K562 (cell line): Measurements from ENCODE around the gene SORCS1. TPM values are rescaled to one million over a fixed set of nuclear protein-coding genes. Genes with fewer than 3 reads are reported as not detected.

Experiments used
- BRCA1 ChIP-seq, 2 experiments: fragments of 450-650 bp in 1 of 2; sonication (generic) in 1 of 2; formaldehyde crosslinking in 1 of 2; IDR thresholded peaks; 2 replicates each; pipeline versions ENCODE4 v1.5.0 to v1.6.1; 2017 to 2020; ENCODE audit warnings: mild to moderate bottlenecking in 1 of 2, missing genetic modification reagents in 1 of 2
- CHCHD3 ChIP-seq: fragments of 250-450 bp; sonication (Bioruptor Pico); IDR thresholded peaks from 2 replicates; pipeline ENCODE4 v2.1.2; 2022; ENCODE audit warnings: mild to moderate bottlenecking
- DACH1 ChIP-seq: fragments of 450-650 bp; IDR thresholded peaks from 2 replicates; pipeline ENCODE4 v1.6.1; 2018; ENCODE audit not compliant: partially characterized antibody
- DDX20 ChIP-seq: fragments of 450-650 bp; IDR thresholded peaks from 2 replicates; pipeline ENCODE4 v1.6.1; 2016; ENCODE audit warnings: missing genetic modification characterization, low read depth, mild to moderate bottlenecking, missing compliant biosample characterization, moderate library complexity
- ETV1 ChIP-seq: fragments of 450-650 bp; conservative IDR thresholded peaks from 2 replicates; pipeline ENCODE4 v1.6.1; 2016; ENCODE audit warnings: missing genetic modification characterization, control low read depth, low read depth, missing compliant biosample characterization
- FOXK2 ChIP-seq, 2 experiments: fragments of 450-650 bp; IDR thresholded peaks in 1 of 2; conservative IDR thresholded peaks in 1 of 2; 2 replicates each; pipeline ENCODE4 v1.6.1; 2016; ENCODE audit warnings: low read depth in 2 of 2, mild to moderate bottlenecking in 1 of 2
- FOXP1 ChIP-seq: sonication (generic); formaldehyde crosslinking; IDR thresholded peaks from 2 replicates; pipeline ENCODE4 v1.8.0; 2022; ENCODE audit warnings: mild to moderate bottlenecking, missing genetic modification reagents
- HEY1 ChIP-seq: fragments of 250-450 bp; sonication (Bioruptor Pico); IDR thresholded peaks from 2 replicates; pipeline ENCODE4 v1.5.0; 2020; ENCODE audit warnings: mild to moderate bottlenecking, moderate library complexity, borderline replicate concordance
- MAFG ChIP-seq: fragments of 450-650 bp; conservative IDR thresholded peaks from 2 replicates; pipeline ENCODE4 v1.6.1; 2016; ENCODE audit warnings: missing genetic modification characterization, missing compliant biosample characterization
- MBD2 ChIP-seq: sonication (generic); IDR thresholded peaks from 2 replicates; pipeline ENCODE4 v1.6.1; 2016; ENCODE audit warnings: low read depth, borderline replicate concordance
- NR2C2 ChIP-seq, 2 experiments: fragments of 200-800 bp in 1 of 2; sonication (Bioruptor generic) in 1 of 2; sonication (generic) in 1 of 2; formaldehyde crosslinking in 1 of 2; IDR thresholded peaks; 2 replicates each; pipeline versions ENCODE4 v1.6.1 to v1.8.0; 2016 to 2022; ENCODE audit warnings: mild to moderate bottlenecking in 1 of 2, missing compliant biosample characterization in 1 of 2, missing genetic modification characterization in 1 of 2, missing genetic modification reagents in 1 of 2
- PHF20 ChIP-seq: fragments of 450-650 bp; IDR thresholded peaks from 2 replicates; pipeline ENCODE4 v1.6.1; 2018; ENCODE audit not compliant: partially characterized antibody
- SMAD1 ChIP-seq: fragments of 150-350 bp; IDR thresholded peaks from 2 replicates; pipeline ENCODE4 v1.6.1; 2014; ENCODE audit warnings: low read length, low read depth; ENCODE audit not compliant: partially characterized antibody
- SMARCC2 ChIP-seq: fragments of 450-650 bp; IDR thresholded peaks from 2 replicates; pipeline ENCODE4 v1.6.1; 2017; ENCODE audit warnings: antibody characterized with exemption, moderate library complexity, mild to moderate bottlenecking, low read depth
- SOX6 ChIP-seq: fragments of 450-650 bp; IDR thresholded peaks from 2 replicates; pipeline ENCODE4 v1.6.1; 2014; ENCODE audit warnings: mild to moderate bottlenecking
- TAF9B ChIP-seq: fragments of 450-650 bp; IDR thresholded peaks from 2 replicates; pipeline ENCODE4 v1.6.1; 2018; ENCODE audit warnings: mild to moderate bottlenecking; ENCODE audit not compliant: partially characterized antibody
- ZBTB8A ChIP-seq: fragments of 450-650 bp; IDR thresholded peaks from 2 replicates; pipeline ENCODE4 v1.6.1; 2018; ENCODE audit warnings: mild to moderate bottlenecking, moderate library complexity; ENCODE audit not compliant: partially characterized antibody
- ZNF217 ChIP-seq: sonication (generic); formaldehyde crosslinking; IDR thresholded peaks from 2 replicates; pipeline ENCODE4 v1.8.0; 2022; ENCODE audit warnings: mild to moderate bottlenecking, missing genetic modification reagents
- ZNF3 ChIP-seq: fragments of 250-450 bp; sonication (Bioruptor Pico); IDR thresholded peaks from 2 replicates; pipeline ENCODE4 v1.5.0; 2021; ENCODE audit warnings: mild to moderate bottlenecking, moderate library complexity
- polyA plus RNA-seq, 8 experiments: library from polyadenylated mRNA; depleted of rRNA in 4 of 8; stranded (reverse) in 5 of 8; unstranded in 3 of 8; fragments of >200 nt; fragmentation: Nextera tagmentation in 2 of 8; fragmentation: Illumina TruSeq in 1 of 8; extraction: Ambion mirVana in 2 of 8; extraction: Trizol in 1 of 8; gene quantifications; 2 replicates each; pipeline versions ENCODE4 v1.2.1 to v1.2.3, GENCODE V29; 2011 to 2014; ENCODE audit warnings: inconsistent platforms in 1 of 8, missing spikeins in 1 of 8
- total RNA-seq, 7 experiments: library from RNA; depleted of rRNA in 6 of 7; stranded (reverse); fragments of >200 nt in 6 of 7; fragmentation: Illumina TruSeq in 2 of 7; extraction: Trizol in 2 of 7; gene quantifications; 2 replicates each; pipeline versions ENCODE4 v1.2.1 to v1.2.3, GENCODE V29; 2011 to 2021; ENCODE audit warnings: low replicate concordance in 1 of 7
- TF ChIP-seq, protein P1 (sequence below), 2 experiments: IDR thresholded peaks; 2 replicates each; pipeline ENCODE4 v1.6.1; 2011; ENCODE audit warnings: borderline replicate concordance in 1 of 2, control low read depth in 1 of 2, low read depth in 1 of 2, low read length in 1 of 2, mild to moderate bottlenecking in 1 of 2, mixed read lengths in 1 of 2, moderate library complexity in 1 of 2; ENCODE audit not compliant: insufficient read depth in 1 of 2, insufficient read length in 1 of 2, poor library complexity in 1 of 2, severe bottlenecking in 1 of 2; ENCODE audit errors: extremely low read depth in 1 of 2
- TF ChIP-seq, protein P2 (sequence below): IDR thresholded peaks from 2 replicates; pipeline ENCODE4 v1.6.1; 2011; ENCODE audit not compliant: insufficient read length; ENCODE audit errors: extremely low read depth
- TF ChIP-seq, protein P3 (sequence below): fragments of 250-450 bp; sonication (Bioruptor Pico); IDR thresholded peaks from 2 replicates; pipeline ENCODE4 v1.8.0; 2021; ENCODE audit warnings: moderate library complexity, mild to moderate bottlenecking, inconsistent platforms
- TF ChIP-seq, protein P4 (sequence below): IDR thresholded peaks from 2 replicates; pipeline ENCODE4 v1.6.1; 2012; ENCODE audit warnings: low read depth, low read length, improper control_type of control experiment, borderline replicate concordance
- TF ChIP-seq, protein P5 (sequence below): fragments of 450-650 bp; IDR thresholded peaks from 2 replicates; pipeline ENCODE4 v1.6.1; 2016; ENCODE audit warnings: antibody characterized with exemption

The SORCS1 gene
- total and polyA plus RNA-seq, 9 of the 15 experiments (the other 6 are each of a cell fraction or from before 2014, with no cell fraction given) = 1.5 to 3.9 (median 2.7) TPM

DNA sequence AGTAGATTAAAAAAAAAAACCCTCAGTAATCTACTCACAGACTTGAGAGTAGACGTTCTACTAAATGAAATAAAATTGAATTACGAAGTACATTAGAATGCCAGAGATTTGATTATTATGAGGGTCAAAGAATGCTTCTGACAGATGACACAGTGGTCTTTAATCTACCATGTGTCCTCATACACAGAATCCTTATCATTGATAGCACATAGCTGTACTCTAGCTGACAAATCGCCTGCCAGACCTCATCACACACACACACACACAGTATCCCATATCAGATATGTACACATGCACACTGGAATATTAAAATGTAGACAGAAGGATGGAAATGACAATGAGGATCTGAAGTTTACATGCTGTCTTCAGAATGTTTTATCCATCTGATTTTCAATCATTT, 104.6 kb downstream of the SORCS1 start (continued):
- TF ChIP-seq, protein P1, sequence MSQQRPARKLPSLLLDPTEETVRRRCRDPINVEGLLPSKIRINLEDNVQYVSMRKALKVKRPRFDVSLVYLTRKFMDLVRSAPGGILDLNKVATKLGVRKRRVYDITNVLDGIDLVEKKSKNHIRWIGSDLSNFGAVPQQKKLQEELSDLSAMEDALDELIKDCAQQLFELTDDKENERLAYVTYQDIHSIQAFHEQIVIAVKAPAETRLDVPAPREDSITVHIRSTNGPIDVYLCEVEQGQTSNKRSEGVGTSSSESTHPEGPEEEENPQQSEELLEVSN (IDR thresholded peaks at IDR 0.05; ENCODE audit: borderline replicate concordance in 1 of 2, extremely low read depth in 1 of 2, insufficient read depth in 1 of 2, insufficient read length in 1 of 2, low read depth in 1 of 2, low read length in 1 of 2, poor library complexity in 1 of 2, severe bottlenecking in 1 of 2) = no peak
- no peak for TF ChIP-seq NR2C2 (CRISPR knock-in tag; IDR thresholded peaks at IDR 0.05)
- no peak for TF ChIP-seq NR2C2 (tag; IDR thresholded peaks at IDR 0.05)
- TF ChIP-seq, protein P2, sequence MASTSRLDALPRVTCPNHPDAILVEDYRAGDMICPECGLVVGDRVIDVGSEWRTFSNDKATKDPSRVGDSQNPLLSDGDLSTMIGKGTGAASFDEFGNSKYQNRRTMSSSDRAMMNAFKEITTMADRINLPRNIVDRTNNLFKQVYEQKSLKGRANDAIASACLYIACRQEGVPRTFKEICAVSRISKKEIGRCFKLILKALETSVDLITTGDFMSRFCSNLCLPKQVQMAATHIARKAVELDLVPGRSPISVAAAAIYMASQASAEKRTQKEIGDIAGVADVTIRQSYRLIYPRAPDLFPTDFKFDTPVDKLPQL = no peak
- TF ChIP-seq HEY1 (CRISPR knock-in tag) = no peak
- TF ChIP-seq, protein P3, sequence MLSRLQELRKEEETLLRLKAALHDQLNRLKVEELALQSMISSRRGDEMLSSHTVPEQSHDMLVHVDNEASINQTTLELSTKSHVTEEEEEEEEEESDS (CRISPR knock-in tag) = no peak
- TF ChIP-seq MAFG (tag) = 0 out of 2 replicates have a peak, but pooled peaks have one; percentile 20
- TF ChIP-seq PHF20 = no peak
- TF ChIP-seq ZNF3 (CRISPR knock-in tag) = no peak
- TF ChIP-seq DACH1 = no peak
- no peak for TF ChIP-seq ZBTB8A
- TF ChIP-seq SMARCC2 = no peak
- no peak for TF ChIP-seq BRCA1 (IDR thresholded peaks at IDR 0.05)
- no peak for TF ChIP-seq BRCA1 (CRISPR knock-in tag; IDR thresholded peaks at IDR 0.05)
- no peak for TF ChIP-seq MBD2
- no peak for TF ChIP-seq FOXP1 (CRISPR knock-in tag)
- TF ChIP-seq, protein P4, sequence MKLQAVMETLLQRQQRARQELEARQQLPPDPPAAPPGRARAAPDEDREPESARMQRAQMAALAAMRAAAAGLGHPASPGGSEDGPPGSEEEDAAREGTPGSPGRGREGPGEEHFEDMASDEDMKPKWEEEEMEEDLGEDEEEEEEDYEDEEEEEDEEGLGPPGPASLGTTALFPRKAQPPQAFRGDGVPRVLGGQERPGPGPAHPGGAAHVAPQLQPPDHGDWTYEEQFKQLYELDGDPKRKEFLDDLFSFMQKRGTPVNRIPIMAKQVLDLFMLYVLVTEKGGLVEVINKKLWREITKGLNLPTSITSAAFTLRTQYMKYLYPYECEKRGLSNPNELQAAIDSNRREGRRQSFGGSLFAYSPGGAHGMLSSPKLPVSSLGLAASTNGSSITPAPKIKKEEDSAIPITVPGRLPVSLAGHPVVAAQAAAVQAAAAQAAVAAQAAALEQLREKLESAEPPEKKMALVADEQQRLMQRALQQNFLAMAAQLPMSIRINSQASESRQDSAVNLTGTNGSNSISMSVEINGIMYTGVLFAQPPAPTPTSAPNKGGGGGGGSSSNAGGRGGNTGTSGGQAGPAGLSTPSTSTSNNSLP = peak; percentile 55; the same call in 1 of the 2 replicates
- TF ChIP-seq CHCHD3 (CRISPR knock-in tag) = no peak
- TF ChIP-seq ETV1 = no peak
- no peak for TF ChIP-seq DDX20 (tag)
- TF ChIP-seq, protein P5, sequence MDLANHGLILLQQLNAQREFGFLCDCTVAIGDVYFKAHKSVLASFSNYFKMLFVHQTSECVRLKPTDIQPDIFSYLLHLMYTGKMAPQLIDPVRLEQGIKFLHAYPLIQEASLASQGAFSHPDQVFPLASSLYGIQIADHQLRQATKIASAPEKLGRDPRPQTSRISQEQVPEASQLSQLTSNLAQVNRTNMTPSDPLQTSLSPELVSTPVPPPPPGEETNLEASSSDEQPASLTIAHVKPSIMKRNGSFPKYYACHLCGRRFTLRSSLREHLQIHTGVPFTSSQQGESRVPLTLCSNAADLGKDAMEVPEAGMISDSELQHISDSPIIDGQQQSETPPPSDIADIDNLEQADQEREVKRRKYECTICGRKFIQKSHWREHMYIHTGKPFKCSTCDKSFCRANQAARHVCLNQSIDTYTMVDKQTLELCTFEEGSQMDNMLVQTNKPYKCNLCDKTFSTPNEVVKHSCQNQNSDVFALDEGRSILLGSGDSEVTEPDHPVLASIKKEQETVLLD = no peak
- peak; percentile 43 to 71; a peak in 2 of 4 replicates for TF ChIP-seq FOXK2 (conservative IDR thresholded peaks at IDR 0.05 in 1 of 2, IDR thresholded peaks at IDR 0.05 in 1 of 2; ENCODE audit: low read depth in 2 of 2)
- peak; percentile 51 for TF ChIP-seq SOX6
- no peak for TF ChIP-seq ZNF217 (CRISPR knock-in tag)
- TF ChIP-seq TAF9B = no peak
- no peak for TF ChIP-seq SMAD1
